ENCODE measurements around the gene TUBB6.

- no peak for TF ChIP-seq CTCF (IDR thresholded peaks at IDR 0.05; ENCODE audit: low read depth, low read length)
- no peak for TF ChIP-seq POLR2A (IDR thresholded peaks at IDR 0.05; ENCODE audit: extremely low read depth, insufficient read length)
- no peak for TF ChIP-seq MAX (IDR thresholded peaks at IDR 0.05; ENCODE audit: low read depth, low read length)
- TF ChIP-seq MYC (IDR thresholded peaks at IDR 0.05; ENCODE audit: low read depth, low read length): no peak
Measured at GRCh38 chr18:12347895-12348294, 39.9 kb downstream of the TUBB6 start.
